IPS-20b (cell line): ENCODE results near the gene CBX8.

ENCODE experiments used
- H3K27ac ChIP-seq: one replicate; pipeline ENCODE4 v1.5.1; 2013; ENCODE audit warnings: low read length
- H3K27me3 ChIP-seq: 2 replicates; pipeline ENCODE4 v1.6.1; 2013; ENCODE audit warnings: mild to moderate bottlenecking, low read length, inconsistent platforms; ENCODE audit not compliant: insufficient read depth
- H3K36me3 ChIP-seq: 2 replicates; pipeline ENCODE4 v1.6.1; 2013; ENCODE audit warnings: low read depth, mild to moderate bottlenecking, inconsistent platforms, low read length, moderate library complexity; ENCODE audit not compliant: insufficient read depth
- H3K4me1 ChIP-seq: 2 replicates; pipeline ENCODE4 v1.6.1; 2013; ENCODE audit warnings: mild to moderate bottlenecking, control low read depth, inconsistent platforms, low read length, moderate library complexity; ENCODE audit not compliant: insufficient read depth
- H3K4me3 ChIP-seq: 2 replicates; pipeline ENCODE4 v1.5.1; 2013; ENCODE audit warnings: mild to moderate bottlenecking, low read length, inconsistent platforms
- H3K9ac ChIP-seq: 2 replicates; pipeline ENCODE4 v1.6.1; 2013; ENCODE audit warnings: low read depth, mild to moderate bottlenecking, inconsistent platforms, low read length, moderate library complexity
- H3K9me3 ChIP-seq: 2 replicates; pipeline ENCODE4 v1.6.1; 2013; ENCODE audit warnings: mild to moderate bottlenecking, low read depth, low read length, inconsistent platforms; ENCODE audit not compliant: insufficient read depth

CBX8 gene

GRCh38 chr17:79792984-79793923 lies 3.6 kb downstream of the CBX8 start:
- Histone ChIP-seq H3K27ac (no peak overlapping the region), H3K27me3 (peaks cover 93% of the 10 kb centered on the region), H3K4me1 (peaks cover 17% of the 10 kb centered on the region), H3K9ac (no peak overlapping the region), H3K36me3 (no peaks in the 10 kb centered on the region), H3K9me3 (peaks cover under 1% of the 10 kb centered on the region; the same call in 1 of the 2 replicates), H3K4me3 (peak overlapping the region; percentile 23; the same call in 1 of the 2 replicates)

DNA sequence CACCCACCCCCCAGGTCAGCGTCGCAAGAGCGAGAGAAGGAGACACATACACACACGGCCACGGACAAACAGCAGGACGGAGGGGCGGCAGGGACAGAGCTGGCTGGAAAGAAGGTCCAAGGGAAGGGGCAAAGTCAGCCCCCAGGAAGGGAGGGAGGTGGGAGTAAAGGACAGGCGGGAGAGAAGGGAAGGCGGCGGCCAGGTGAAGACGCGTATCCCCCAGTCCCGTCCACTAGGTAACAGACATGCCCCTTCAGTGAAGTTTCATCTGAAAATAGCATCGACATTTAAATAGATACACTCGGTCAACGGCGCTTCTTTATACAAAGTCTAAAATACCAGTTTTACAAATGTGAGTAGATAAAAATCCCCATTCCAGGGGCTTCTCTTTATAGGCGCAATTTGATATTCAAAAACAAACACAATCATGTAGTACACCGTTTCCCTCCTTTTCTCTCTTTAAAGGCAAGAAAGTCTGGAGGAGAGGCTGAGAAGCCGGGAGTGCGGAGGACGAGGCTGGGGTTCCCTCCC lies 4.5 kb downstream of the CBX8 start:
- Histone ChIP-seq H3K4me3 (no peak overlapping the region), H3K4me1 (peaks cover 18% of the 10 kb centered on the region), H3K9ac (no peak overlapping the region)

DNA sequence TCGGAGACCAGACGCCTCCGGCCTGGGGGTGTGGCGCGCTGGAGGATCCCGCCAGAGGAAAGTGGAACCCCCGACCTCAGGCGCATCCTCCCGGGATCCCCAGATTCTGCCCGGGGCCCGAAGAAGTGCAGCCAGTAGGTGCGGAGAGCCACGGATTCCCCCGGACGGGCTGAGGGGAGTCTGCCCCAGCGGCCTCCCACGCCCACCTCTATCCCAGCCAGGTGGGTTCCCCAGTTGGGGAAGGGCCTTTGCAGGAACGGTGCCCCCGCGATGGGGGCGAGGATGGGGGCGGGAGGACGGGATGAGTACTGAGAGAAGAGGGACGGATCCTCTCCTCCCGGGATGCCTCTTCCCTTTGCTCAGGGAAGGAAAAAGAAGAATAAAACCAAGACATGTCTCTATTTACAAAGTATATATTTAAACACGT lies 5.1 kb downstream of the CBX8 start:
- Histone ChIP-seq H3K9ac (no peak overlapping the region), H3K27ac (no peak overlapping the region), H3K4me3 (no peak overlapping the region), H3K9me3 (no peaks in the 10 kb centered on the region; the same call in 1 of the 2 replicates), H3K27me3 (peaks cover 100% of the 10 kb centered on the region), H3K4me1 (peaks cover 18% of the 10 kb centered on the region), H3K36me3 (no peaks in the 10 kb centered on the region)

More for the DNA sequence above, 4.5 kb downstream of the CBX8 start:
- Histone ChIP-seq H3K27me3 (peaks cover 95% of the 10 kb centered on the region), H3K36me3 (no peaks in the 10 kb centered on the region), H3K9me3 (no peaks in the 10 kb centered on the region; the same call in 1 of the 2 replicates), H3K27ac (no peak overlapping the region)

GRCh38 chr17:79790805-79791734 lies 5.8 kb downstream of the CBX8 start:
- Histone ChIP-seq H3K36me3 (no peaks in the 10 kb centered on the region), H3K9me3 (no peaks in the 10 kb centered on the region; the same call in 1 of the 2 replicates), H3K27ac (no peak overlapping the region), H3K27me3 (peaks cover 100% of the 10 kb centered on the region), H3K9ac (no peak overlapping the region), H3K4me1 (peaks cover 15% of the 10 kb centered on the region), H3K4me3 (no peak overlapping the region)

DNA sequence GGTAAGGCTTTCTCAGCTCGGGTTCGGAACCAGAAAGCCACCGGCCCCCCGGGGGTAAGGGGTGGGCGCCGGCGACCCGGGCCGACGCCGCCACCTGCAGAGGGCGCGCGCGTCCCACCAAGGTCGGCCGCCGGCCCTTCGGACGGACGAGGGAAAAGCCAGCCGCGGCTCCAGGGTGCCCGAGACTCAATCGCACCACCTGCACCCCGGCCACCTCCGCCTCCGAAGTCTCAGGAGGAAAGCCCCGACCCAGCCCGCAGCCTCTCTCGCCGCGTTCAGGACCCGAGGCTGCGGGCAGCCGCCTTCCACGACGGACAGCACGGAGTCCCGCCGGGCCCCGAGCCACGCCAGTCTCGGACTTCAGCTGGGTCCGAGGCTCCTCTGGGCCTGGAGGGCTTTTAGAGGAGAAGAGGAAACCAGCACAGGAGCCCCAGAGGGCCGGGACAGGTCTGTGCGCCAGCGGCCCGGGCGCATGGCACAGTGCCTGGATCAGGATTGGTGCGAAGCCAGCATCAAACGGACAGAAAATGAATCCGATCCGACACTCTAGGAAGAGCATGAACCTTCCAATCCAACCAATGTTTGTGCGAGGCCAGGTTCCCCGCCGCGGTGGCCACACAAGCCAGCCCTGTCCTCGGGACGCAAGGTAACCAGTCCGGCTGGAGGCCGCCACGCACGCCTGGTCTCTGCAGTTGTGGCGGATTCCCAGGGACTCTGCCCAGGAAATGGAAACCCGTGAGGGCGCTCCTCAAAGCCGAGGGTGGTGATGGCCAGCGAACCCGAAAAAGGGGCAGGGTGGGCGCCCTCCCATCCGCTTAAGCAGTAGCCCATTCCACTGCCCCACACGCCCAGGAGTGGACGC lies 6.7 kb downstream of the CBX8 start:
- peaks cover 97% of the 10 kb centered on the region for H3K27me3 ChIP-seq
- no peaks in the 10 kb centered on the region; the same call in 1 of the 2 replicates for H3K9me3 ChIP-seq
- H3K36me3 ChIP-seq: peaks cover 7% of the 10 kb centered on the region; the same call in 1 of the 2 replicates
- peaks cover 16% of the 10 kb centered on the region for H3K4me1 ChIP-seq
- no peak overlapping the region for H3K27ac ChIP-seq
- H3K9ac ChIP-seq: no peak overlapping the region; the same call in 1 of the 2 replicates
- peak overlapping the region; percentile 0; the same call in 1 of the 2 replicates for H3K4me3 ChIP-seq

- Histone ChIP-seq H3K4me3 (peak overlapping the region; percentile 0; the same call in 1 of the 2 replicates), H3K27ac (no peak overlapping the region), H3K9me3 (no peaks in the 10 kb centered on the region; the same call in 1 of the 2 replicates), H3K9ac (no peak overlapping the region; the same call in 1 of the 2 replicates), H3K36me3 (peaks cover 17% of the 10 kb centered on the region), H3K4me1 (peaks cover 16% of the 10 kb centered on the region), H3K27me3 (peaks cover 88% of the 10 kb centered on the region)
Observed at GRCh38 chr17:79788989-79789942, 7.6 kb downstream of the CBX8 start.

- no peaks in the 10 kb centered on the region; the same call in 1 of the 2 replicates for H3K9me3 ChIP-seq
- peaks cover 25% of the 10 kb centered on the region for H3K36me3 ChIP-seq
- no peak overlapping the region for H3K4me3 ChIP-seq
- H3K27ac ChIP-seq: no peak overlapping the region
- no peak overlapping the region for H3K9ac ChIP-seq
- peaks cover 12% of the 10 kb centered on the region for H3K4me1 ChIP-seq
- peaks cover 80% of the 10 kb centered on the region for H3K27me3 ChIP-seq
Observed at GRCh38 chr17:79788455-79788854, 8.4 kb downstream of the CBX8 start.

DNA sequence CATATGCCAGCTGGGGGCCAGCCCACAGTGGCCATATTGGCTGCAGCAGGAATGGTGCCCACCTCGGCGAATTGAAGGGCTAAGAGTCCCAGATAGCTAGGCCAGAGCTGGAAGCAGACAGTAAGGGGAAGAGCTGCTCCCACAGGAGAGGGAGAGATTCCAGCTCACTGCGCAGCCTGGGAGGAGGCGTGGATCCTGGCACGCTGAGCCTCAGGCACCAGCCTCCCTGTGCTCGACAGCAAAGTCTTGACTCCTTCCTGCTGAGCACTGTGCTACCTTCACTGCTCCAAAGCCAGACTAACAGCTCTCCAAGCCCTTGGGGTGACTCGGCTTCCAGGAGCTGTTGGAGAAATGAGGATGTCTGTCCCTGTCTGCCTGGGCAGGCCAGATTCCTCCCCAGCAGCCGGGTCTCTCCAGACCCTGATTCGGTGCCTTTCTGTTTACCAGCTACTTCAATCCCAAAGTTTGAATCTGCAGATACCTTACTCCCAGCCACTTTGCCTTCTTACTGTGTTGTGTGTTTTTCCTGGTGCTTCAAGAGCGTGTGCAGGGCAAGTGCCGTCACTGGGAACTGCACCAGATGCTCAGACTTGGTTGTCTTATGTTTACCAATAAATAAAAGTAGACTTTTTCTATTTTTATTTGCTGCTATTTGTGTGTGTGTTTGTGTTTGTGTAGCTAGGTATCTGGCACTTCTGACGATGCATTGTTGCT lies 9.8 kb downstream of the CBX8 start:
- H3K27ac ChIP-seq: no peak overlapping the region
- no peak overlapping the region for H3K4me3 ChIP-seq
- H3K27me3 ChIP-seq: peaks cover 66% of the 10 kb centered on the region
- peaks cover 11% of the 10 kb centered on the region for H3K4me1 ChIP-seq
- H3K9me3 ChIP-seq: no peaks in the 10 kb centered on the region; the same call in 1 of the 2 replicates
- H3K36me3 ChIP-seq: peaks cover 38% of the 10 kb centered on the region
- no peak overlapping the region for H3K9ac ChIP-seq

DNA sequence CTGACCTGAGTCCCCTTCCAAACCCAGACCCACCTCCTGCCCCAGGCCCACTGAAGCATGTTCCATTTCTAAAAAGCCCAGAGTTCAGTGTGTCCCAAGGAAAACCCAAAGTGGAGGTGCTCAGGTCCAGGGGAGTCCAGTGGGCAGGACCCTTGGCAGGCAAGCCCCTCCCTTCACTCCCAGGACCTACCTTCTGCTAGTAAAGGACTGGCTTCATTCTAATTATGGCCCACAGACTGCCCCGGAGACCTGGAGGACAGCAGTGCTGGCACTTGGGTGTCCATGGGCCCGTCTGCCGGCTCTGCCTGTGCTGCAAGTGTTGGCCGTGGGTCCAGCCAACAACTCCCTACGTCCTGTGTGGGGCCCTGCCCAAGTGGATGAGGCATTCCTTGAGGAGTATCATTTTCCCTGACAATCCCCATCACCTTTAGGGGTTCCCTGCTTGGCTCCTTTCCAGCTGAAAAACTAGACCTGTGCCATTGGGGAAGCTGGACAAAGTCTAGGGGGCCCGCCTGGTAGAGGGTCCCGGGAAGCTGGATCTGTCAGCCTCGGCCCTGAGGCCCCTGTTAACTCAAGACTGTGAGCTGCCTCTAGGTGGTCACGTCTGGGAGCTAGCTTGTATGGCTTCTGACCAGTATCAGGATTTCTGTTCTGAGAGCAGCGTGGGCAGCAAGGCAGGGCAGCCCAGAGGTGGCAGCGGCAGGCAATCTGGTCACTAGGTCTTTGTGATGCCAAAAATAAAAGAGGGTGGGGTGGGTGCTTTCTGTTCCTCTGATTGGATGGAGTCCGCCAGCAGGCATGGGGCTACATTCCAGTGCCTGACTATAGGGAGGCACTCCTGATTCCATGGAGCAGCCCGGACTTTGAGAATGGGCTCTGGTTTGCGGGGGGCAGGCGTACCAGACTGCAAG lies 10.7 kb downstream of the CBX8 start:
- Histone ChIP-seq H3K27me3 (peaks cover 57% of the 10 kb centered on the region), H3K36me3 (peaks cover 48% of the 10 kb centered on the region), H3K9ac (no peak overlapping the region), H3K4me3 (no peak overlapping the region), H3K9me3 (no peaks in the 10 kb centered on the region; the same call in 1 of the 2 replicates), H3K4me1 (peaks cover 11% of the 10 kb centered on the region), H3K27ac (no peak overlapping the region)
